MCF 10A (cell line): ENCODE data around the gene ABHD12B. TPM values are rescaled to one million over a fixed set of nuclear protein-coding genes. Genes with fewer than 3 reads are reported as not detected.

Source experiments
- BruUV-seq: library from RNA; stranded (reverse); fragments of 400-500 nt; replicated peaks from 2 replicates; lab custom pipeline; 2021; lab: Mats Ljungman, UMichigan
- CTCF ChIA-PET: fragments of 300-600 bp; sonication (Branson Sonifier 250); formaldehyde crosslinking; extraction: SDS; loops from one replicate; lab custom pipeline; 2021; ENCODE audit warnings: antibody characterized with exemption, inconsistent platforms; lab: Yijun Ruan, JAX
- POLR2A ChIA-PET: fragments of 300-600, 350-650 bp; sonication (Branson Sonifier 250); formaldehyde crosslinking; extraction: SDS; loops from one replicate; lab custom pipeline; 2020; ENCODE audit warnings: antibody characterized with exemption, inconsistent platforms; lab: Yijun Ruan, JAX
- DNase-seq: peaks from one replicate; pipeline ENCODE4 v3.0.0-alpha.2; 2018; ENCODE audit not compliant: unreplicated experiment
- H3K27ac Mint-ChIP-seq: one replicate; pipeline ENCODE4 v1.8.0; 2022; ENCODE audit warnings: mild to moderate bottlenecking, low read depth, mixed read lengths; ENCODE audit not compliant: unreplicated experiment
- H3K27me3 Mint-ChIP-seq: one replicate; pipeline ENCODE4 v1.8.0; 2022; ENCODE audit warnings: mixed read lengths; ENCODE audit not compliant: insufficient read depth, unreplicated experiment
- H3K36me3 Mint-ChIP-seq: one replicate; pipeline ENCODE4 v1.8.0; 2022; ENCODE audit warnings: mild to moderate bottlenecking, moderate library complexity, mixed read lengths; ENCODE audit not compliant: insufficient read depth, unreplicated experiment
- H3K4me1 Mint-ChIP-seq: one replicate; pipeline ENCODE4 v1.8.0; 2022; ENCODE audit warnings: mixed read lengths; ENCODE audit not compliant: insufficient read depth, unreplicated experiment
- H3K4me3 Mint-ChIP-seq: one replicate; pipeline ENCODE4 v1.8.0; 2022; ENCODE audit warnings: mild to moderate bottlenecking, moderate library complexity, mixed read lengths; ENCODE audit not compliant: unreplicated experiment
- H3K9me3 Mint-ChIP-seq: one replicate; pipeline ENCODE4 v1.8.0; 2022; ENCODE audit warnings: mixed read lengths; ENCODE audit not compliant: unreplicated experiment
- CTCF ChIP-seq: fragments of 200-600 bp; IDR thresholded peaks from one replicate; pipeline ENCODE4 v1.8.0; 2022; ENCODE audit warnings: antibody characterized with exemption, mild to moderate bottlenecking; ENCODE audit not compliant: unreplicated experiment
- intact Hi-C: fragments of 100-400 bp; cut with micrococcal nuclease; formaldehyde crosslinking; loops from 2 replicates; pipeline ENCODE4 v1.14.1; 2022
- total RNA-seq: library from RNA; stranded (reverse); gene quantifications from 2 replicates; pipeline ENCODE4 v1.2.3, GENCODE V29; 2022

The ABHD12B gene
- total RNA-seq, 1 experiment from 2014 or later = not detected

DNA sequence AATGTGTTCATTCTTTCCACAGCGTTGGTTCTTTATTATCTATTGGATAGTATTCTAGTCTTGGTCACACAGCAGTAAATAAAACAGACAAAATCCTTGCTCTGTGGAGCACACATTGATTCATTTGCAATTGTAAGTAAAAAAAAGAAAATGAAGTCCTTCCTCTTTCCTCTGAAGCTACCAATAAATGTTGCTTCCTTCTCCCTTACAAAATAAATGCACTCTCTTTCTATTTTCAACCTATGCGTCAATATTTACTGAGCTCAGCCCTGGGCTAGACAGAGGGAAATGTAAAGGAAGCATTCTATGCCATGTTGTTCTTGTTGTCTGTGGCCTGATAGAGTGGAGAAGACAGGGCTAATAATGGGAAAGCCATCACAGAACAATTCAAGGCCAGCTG, 2.9 kb downstream of the ABHD12B start:
- TF ChIP-seq CTCF = no peak
- no TSS peak for BruUV-seq
- POLR2A ChIA-PET = interaction anchor here (0.9 kb wide), 1 partner anchor 165 kb away, joined by 3 read pairs; no protein-coding TSS in a partner anchor
- intact Hi-C loops = no loop called here
- H3K9me3 Mint-ChIP-seq = no peaks in the 10 kb centered on the region
- no peak overlapping the region for H3K4me3 Mint-ChIP-seq
- H3K4me1 Mint-ChIP-seq = peaks cover 6% of the 10 kb centered on the region
- H3K36me3 Mint-ChIP-seq = no peaks in the 10 kb centered on the region
- peaks cover 36% of the 10 kb centered on the region for H3K27me3 Mint-ChIP-seq
- DNase-seq = no peak
- CTCF ChIA-PET = no interaction called here
- no peak overlapping the region for H3K27ac Mint-ChIP-seq

DNA sequence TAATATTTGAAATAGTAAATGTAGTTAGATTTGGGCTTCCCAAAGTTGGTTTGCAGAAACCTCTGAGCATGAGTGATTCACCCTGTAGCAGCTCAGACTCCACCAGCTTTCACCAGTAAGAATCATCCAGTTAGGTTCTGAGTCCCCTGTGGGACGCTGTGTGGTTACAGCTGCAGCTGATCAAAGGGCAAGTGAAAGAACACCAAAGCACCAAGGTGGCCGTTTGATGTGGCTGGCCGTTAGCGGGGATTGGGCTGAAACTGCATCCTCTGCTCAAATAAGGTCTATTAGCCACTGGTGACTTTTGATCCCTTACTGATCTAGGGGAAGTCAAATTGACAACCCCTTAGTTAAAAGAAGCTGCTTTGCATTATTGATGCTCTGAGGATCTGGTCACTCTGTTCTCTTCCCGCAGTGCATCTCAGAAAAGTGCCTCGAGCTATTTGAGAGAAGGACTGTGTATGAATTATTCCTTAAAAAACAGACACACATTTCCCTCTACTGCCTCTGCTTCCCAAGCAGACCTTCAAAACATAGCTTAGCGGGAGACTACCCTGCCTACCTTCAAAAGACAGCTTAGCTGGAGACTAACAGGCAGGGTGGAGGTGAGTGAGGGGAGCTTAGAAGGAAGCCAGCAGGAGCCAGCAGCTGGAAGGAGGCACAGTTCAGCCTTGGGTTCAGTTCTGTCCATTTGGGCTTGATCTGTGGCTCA, 3.7 kb downstream of the ABHD12B start:
- DNase-seq = no peak

DNA sequence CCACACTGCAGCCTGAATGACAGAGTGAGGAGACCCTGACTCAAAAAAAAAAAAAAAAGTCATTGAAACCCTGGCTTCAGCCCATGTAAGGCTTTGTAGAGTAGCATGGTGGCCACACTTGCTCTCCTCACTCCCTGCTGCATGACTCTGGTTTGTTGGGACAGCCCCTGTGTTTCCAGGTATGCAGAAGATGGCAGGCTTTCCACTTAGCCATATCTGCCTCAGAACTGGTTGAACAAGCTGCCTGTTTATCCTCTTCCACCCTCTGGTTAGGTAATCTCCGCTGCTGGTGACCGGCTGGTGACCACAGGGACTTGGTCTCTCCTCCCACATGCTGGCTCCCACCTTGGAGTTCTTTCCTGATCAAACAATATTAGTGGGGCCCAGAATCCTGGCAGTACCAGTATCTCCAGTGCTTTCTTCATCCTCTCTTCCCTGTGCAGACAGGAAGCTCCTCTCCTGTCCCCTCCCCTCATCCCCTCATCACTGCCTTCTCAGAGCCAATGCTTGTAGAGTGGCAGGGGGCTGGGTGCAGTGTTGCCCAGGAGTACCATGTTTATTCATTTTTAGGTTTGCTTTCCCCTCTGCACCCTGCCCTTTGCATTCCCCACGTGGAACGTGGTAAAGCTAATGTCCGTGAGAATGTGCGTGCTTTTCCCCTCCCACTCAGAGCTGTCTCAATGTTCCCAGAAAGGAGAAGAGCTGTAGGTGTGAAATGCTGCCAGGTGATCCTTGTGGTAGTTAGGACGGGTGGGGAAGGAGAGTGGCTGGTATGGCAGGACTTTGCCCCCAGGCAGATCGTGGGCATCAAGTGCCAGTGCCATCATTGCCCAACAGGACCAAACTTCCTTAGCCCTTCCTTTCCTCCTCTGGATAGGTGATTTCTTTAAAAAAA, 11.3 kb downstream of the ABHD12B start:
- TF ChIP-seq CTCF = no peak
- DNase-seq = no peak
- BruUV-seq = no TSS peak
- Mint-ChIP-seq H3K4me1 (peaks cover 5% of the 10 kb centered on the region), H3K36me3 (peaks cover 11% of the 10 kb centered on the region), H3K9me3 (no peaks in the 10 kb centered on the region), H3K27me3 (no peaks in the 10 kb centered on the region), H3K4me3 (no peak overlapping the region), H3K27ac (no peak overlapping the region)
- intact Hi-C loops = no loop called here
- POLR2A ChIA-PET = interaction anchor here (0.7 kb wide), 1 partner anchor 212 kb away, joined by 3 read pairs; the partner anchor contains the start of gene TRIM9
- CTCF ChIA-PET = interaction anchor here (0.6 to 1.6 kb wide), 2 partner anchors 16 to 23 kb away, joined by 4 to 6 read pairs; no protein-coding TSS in a partner anchor

More for the DNA sequence above, 3.7 kb downstream of the ABHD12B start:
- H3K36me3 Mint-ChIP-seq = no peaks in the 10 kb centered on the region
- no peak overlapping the region for H3K4me3 Mint-ChIP-seq
- H3K27ac Mint-ChIP-seq = no peak overlapping the region
- H3K27me3 Mint-ChIP-seq = peaks cover 29% of the 10 kb centered on the region
- POLR2A ChIA-PET = interaction anchor here (0.6 to 0.9 kb wide), 2 partner anchors 25 to 166 kb away, joined by 3 to 8 read pairs; no protein-coding TSS in a partner anchor
- TF ChIP-seq CTCF = no peak
- intact Hi-C loops = no loop called here
- CTCF ChIA-PET = no interaction called here
- BruUV-seq = no TSS peak
- peaks cover 2% of the 10 kb centered on the region for H3K4me1 Mint-ChIP-seq
- H3K9me3 Mint-ChIP-seq = no peaks in the 10 kb centered on the region

DNA sequence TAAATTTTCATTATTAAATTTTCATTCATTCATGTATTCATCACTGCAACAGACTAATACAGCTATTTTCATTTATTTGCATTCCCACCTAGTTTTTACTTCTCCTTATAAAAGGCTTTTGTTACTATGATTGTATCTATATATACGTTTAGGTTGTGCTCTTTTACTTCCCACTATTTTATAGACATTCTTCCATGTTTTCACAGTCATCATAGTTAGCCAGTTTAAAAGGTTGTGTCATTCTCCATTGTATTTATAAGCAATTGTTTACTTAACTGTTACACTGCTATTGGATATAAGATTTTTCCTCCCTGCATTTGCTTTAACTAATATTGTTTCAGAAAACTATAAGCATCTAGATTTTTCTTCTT, 12.0 kb downstream of the ABHD12B start:
- H3K27me3 Mint-ChIP-seq = no peaks in the 10 kb centered on the region
- no TSS peak for BruUV-seq
- H3K4me1 Mint-ChIP-seq = peaks cover 5% of the 10 kb centered on the region
- no peak overlapping the region for H3K27ac Mint-ChIP-seq
- H3K36me3 Mint-ChIP-seq = peaks cover 11% of the 10 kb centered on the region
- no peak for TF ChIP-seq CTCF
- H3K4me3 Mint-ChIP-seq = no peak overlapping the region
- intact Hi-C loops = no loop called here
- POLR2A ChIA-PET = interaction anchor here (0.7 kb wide), 2 partner anchors 24 to 211 kb away, joined by 3 read pairs; partner anchors contain the start of gene TRIM9
- no peaks in the 10 kb centered on the region for H3K9me3 Mint-ChIP-seq
- no peak for DNase-seq
- CTCF ChIA-PET = interaction anchor here (0.6 kb wide), 2 partner anchors 16 to 324 kb away, joined by 3 to 4 read pairs; partner anchors contain the start of gene ATL1
